K562 (cell line): ENCODE measurements around the gene RCL1. TPM values are rescaled to one million over a fixed set of nuclear protein-coding genes. Genes with fewer than 3 reads are reported as not detected.

Experiments used
- CBFA2T2 ChIP-seq: fragments of 450-650 bp; conservative IDR thresholded peaks from 2 replicates; pipeline ENCODE4 v1.6.1; 2017; ENCODE audit warnings: mild to moderate bottlenecking
- DPF2 ChIP-seq: fragments of 450-650 bp; IDR thresholded peaks from 2 replicates; pipeline ENCODE4 v1.6.1; 2016
- FOXA1 ChIP-seq: fragments of 450-650 bp; IDR thresholded peaks from 2 replicates; pipeline ENCODE4 v1.6.1; 2016; ENCODE audit warnings: mild to moderate bottlenecking, borderline replicate concordance
- HCFC1 ChIP-seq: IDR thresholded peaks from 2 replicates; pipeline ENCODE4 v1.6.1; 2012; ENCODE audit warnings: low read depth, low read length, improper control_type of control experiment
- IFI16 ChIP-seq: fragments of 250-450 bp; sonication (Bioruptor Pico); IDR thresholded peaks from 2 replicates; pipeline ENCODE4 v2.1.2; 2022; ENCODE audit warnings: mild to moderate bottlenecking, inconsistent platforms
- KAT8 ChIP-seq: fragments of 450-650 bp; IDR thresholded peaks from 2 replicates; pipeline ENCODE4 v1.6.1; 2016; ENCODE audit warnings: low read depth, mild to moderate bottlenecking
- KDM1A ChIP-seq, 2 experiments: fragments of 450-650 bp; IDR thresholded peaks; 2 replicates each; pipeline ENCODE4 v1.6.1; 2016; ENCODE audit warnings: mild to moderate bottlenecking in 2 of 2
- MTA1 ChIP-seq: fragments of 450-650 bp; IDR thresholded peaks from 2 replicates; pipeline ENCODE4 v1.6.1; 2017; ENCODE audit warnings: borderline replicate concordance
- NONO ChIP-seq, 2 experiments: fragments of 200-400 bp in 1 of 2; fragments of 450-650 bp in 1 of 2; formaldehyde crosslinking in 1 of 2; IDR thresholded peaks; 2 replicates each; pipeline ENCODE4 v1.6.1; 2017; ENCODE audit warnings: low read depth in 2 of 2, mild to moderate bottlenecking in 2 of 2, moderate library complexity in 2 of 2, low read length in 1 of 2
- RAD21 ChIP-seq, 2 experiments: fragments of 250-450 bp in 1 of 2; fragments of 450-650 bp in 1 of 2; sonication (Bioruptor Pico) in 1 of 2; formaldehyde crosslinking in 1 of 2; IDR thresholded peaks in 1 of 2; conservative IDR thresholded peaks in 1 of 2; 2 replicates each; pipeline versions ENCODE4 v1.4.0 to v1.8.0; 2020 to 2022; ENCODE audit warnings: mild to moderate bottlenecking in 2 of 2, moderate library complexity in 1 of 2
- STAT5A ChIP-seq: IDR thresholded peaks from 2 replicates; pipeline ENCODE4 v1.6.1; 2012; ENCODE audit warnings: low read length, inconsistent platforms, borderline replicate concordance
- TAF9B ChIP-seq: fragments of 450-650 bp; IDR thresholded peaks from 2 replicates; pipeline ENCODE4 v1.6.1; 2018; ENCODE audit warnings: mild to moderate bottlenecking; ENCODE audit not compliant: partially characterized antibody
- ZC3H8 ChIP-seq: fragments of 450-650 bp; IDR thresholded peaks from 2 replicates; pipeline ENCODE4 v1.6.1; 2017
- ZNF224 ChIP-seq: sonication (generic); formaldehyde crosslinking; IDR thresholded peaks from 2 replicates; pipeline ENCODE4 v1.8.0; 2022; ENCODE audit warnings: mild to moderate bottlenecking, missing genetic modification reagents
- ZNF436 ChIP-seq: fragments of 250-450, 450-650 bp; sonication (Bioruptor Pico); formaldehyde crosslinking; IDR thresholded peaks from 2 replicates; pipeline ENCODE4 v1.7.0; 2020; ENCODE audit warnings: mild to moderate bottlenecking
- ZNF589 ChIP-seq: fragments of 200-800 bp; sonication (Bioruptor generic); IDR thresholded peaks from 2 replicates; pipeline ENCODE4 v1.6.1; 2016; ENCODE audit warnings: low read depth, missing genetic modification characterization, missing compliant biosample characterization
- polyA plus RNA-seq, 8 experiments: library from polyadenylated mRNA; depleted of rRNA in 4 of 8; stranded (reverse) in 5 of 8; unstranded in 3 of 8; fragments of >200 nt; fragmentation: Nextera tagmentation in 2 of 8; fragmentation: Illumina TruSeq in 1 of 8; extraction: Ambion mirVana in 2 of 8; extraction: Trizol in 1 of 8; gene quantifications; 2 replicates each; pipeline versions ENCODE4 v1.2.1 to v1.2.3, GENCODE V29; 2011 to 2014; ENCODE audit warnings: inconsistent platforms in 1 of 8, missing spikeins in 1 of 8
- total RNA-seq, 7 experiments: library from RNA; depleted of rRNA in 6 of 7; stranded (reverse); fragments of >200 nt in 6 of 7; fragmentation: Illumina TruSeq in 2 of 7; extraction: Trizol in 2 of 7; gene quantifications; 2 replicates each; pipeline versions ENCODE4 v1.2.1 to v1.2.3, GENCODE V29; 2011 to 2021; ENCODE audit warnings: low replicate concordance in 1 of 7
- TF ChIP-seq, protein P1 (sequence below): sonication (generic); formaldehyde crosslinking; IDR thresholded peaks from 2 replicates; pipeline ENCODE4 v1.8.1; 2023; ENCODE audit warnings: mild to moderate bottlenecking, missing genetic modification reagents
- TF ChIP-seq, protein P2 (sequence below): fragments of 450-650 bp; IDR thresholded peaks from 2 replicates; pipeline ENCODE4 v1.6.1; 2017; ENCODE audit warnings: antibody characterized with exemption, mild to moderate bottlenecking
- TF ChIP-seq, protein P3 (sequence below): fragments of 450-650 bp; conservative IDR thresholded peaks from 2 replicates; pipeline ENCODE4 v1.6.1; 2016; ENCODE audit warnings: missing genetic modification characterization, low read depth, mild to moderate bottlenecking, control low read depth, missing compliant biosample characterization
- TF ChIP-seq, protein P4 (sequence below): fragments of 450-650 bp; IDR thresholded peaks from 2 replicates; pipeline ENCODE4 v1.6.1; 2016; ENCODE audit warnings: antibody characterized with exemption

RCL1 gene
- total and polyA plus RNA-seq, 9 of the 15 experiments (the other 6 are each of a cell fraction or from before 2014, with no cell fraction given): 24.0 to 67.7 (median 38.6) TPM

DNA sequence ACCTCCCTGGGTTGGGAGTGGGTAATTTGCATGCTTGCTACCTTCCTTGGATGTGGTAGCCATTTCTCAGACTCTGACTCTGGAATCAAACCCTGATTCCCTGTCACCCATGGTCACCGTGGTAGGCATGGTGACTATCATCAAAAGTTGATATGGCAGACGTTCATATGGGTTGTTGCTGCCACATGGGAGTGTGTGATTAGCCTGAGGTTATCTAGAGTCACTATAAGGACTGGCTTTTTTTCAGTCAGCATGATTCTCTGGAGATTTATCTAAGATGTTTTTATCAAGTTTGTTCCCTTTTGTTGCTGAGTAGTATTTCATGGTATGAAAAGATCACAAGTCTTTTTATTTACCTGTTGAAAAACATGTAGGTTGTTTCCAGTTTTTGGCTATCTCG is 7.0 kb downstream of the RCL1 start (continued):
- TF ChIP-seq TAF9B (no peak), KAT8 (no peak), CBFA2T2 (peak; percentile 95), IFI16 (CRISPR knock-in tag) (no peak), STAT5A (peak; percentile 90), NONO (IDR thresholded peaks at IDR 0.05; ENCODE audit: low read depth in 2 of 2, low read length in 1 of 2) (0 out of 4 replicates have a peak, but pooled peaks of 1 of the 2 experiments have one; percentile 42), ZC3H8 (no peak), ZNF589 (CRISPR knock-in tag) (peak; percentile 56; the same call in 1 of the 2 replicates), MTA1 (peak; percentile 73; the same call in 1 of the 2 replicates), ZNF436 (no peak), ZNF224 (no peak), KDM1A (IDR thresholded peaks at IDR 0.05) (peak; percentile 96 to 97), FOXA1 (no peak), RAD21 (CRISPR knock-in tag; conservative IDR thresholded peaks at IDR 0.05 in 1 of 2, IDR thresholded peaks at IDR 0.05 in 1 of 2) (no peak), DPF2 (peak; percentile 95), HCFC1 (no peak)
- TF ChIP-seq, protein P1, sequence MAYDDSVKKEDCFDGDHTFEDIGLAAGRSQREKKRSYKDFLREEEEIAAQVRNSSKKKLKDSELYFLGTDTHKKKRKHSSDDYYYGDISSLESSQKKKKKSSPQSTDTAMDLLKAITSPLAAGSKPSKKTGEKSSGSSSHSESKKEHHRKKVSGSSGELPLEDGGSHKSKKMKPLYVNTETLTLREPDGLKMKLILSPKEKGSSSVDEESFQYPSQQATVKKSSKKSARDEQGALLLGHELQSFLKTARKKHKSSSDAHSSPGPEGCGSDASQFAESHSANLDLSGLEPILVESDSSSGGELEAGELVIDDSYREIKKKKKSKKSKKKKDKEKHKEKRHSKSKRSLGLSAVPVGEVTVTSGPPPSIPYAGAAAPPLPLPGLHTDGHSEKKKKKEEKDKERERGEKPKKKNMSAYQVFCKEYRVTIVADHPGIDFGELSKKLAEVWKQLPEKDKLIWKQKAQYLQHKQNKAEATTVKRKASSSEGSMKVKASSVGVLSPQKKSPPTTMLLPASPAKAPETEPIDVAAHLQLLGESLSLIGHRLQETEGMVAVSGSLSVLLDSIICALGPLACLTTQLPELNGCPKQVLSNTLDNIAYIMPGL: no peak
- TF ChIP-seq, protein P2, sequence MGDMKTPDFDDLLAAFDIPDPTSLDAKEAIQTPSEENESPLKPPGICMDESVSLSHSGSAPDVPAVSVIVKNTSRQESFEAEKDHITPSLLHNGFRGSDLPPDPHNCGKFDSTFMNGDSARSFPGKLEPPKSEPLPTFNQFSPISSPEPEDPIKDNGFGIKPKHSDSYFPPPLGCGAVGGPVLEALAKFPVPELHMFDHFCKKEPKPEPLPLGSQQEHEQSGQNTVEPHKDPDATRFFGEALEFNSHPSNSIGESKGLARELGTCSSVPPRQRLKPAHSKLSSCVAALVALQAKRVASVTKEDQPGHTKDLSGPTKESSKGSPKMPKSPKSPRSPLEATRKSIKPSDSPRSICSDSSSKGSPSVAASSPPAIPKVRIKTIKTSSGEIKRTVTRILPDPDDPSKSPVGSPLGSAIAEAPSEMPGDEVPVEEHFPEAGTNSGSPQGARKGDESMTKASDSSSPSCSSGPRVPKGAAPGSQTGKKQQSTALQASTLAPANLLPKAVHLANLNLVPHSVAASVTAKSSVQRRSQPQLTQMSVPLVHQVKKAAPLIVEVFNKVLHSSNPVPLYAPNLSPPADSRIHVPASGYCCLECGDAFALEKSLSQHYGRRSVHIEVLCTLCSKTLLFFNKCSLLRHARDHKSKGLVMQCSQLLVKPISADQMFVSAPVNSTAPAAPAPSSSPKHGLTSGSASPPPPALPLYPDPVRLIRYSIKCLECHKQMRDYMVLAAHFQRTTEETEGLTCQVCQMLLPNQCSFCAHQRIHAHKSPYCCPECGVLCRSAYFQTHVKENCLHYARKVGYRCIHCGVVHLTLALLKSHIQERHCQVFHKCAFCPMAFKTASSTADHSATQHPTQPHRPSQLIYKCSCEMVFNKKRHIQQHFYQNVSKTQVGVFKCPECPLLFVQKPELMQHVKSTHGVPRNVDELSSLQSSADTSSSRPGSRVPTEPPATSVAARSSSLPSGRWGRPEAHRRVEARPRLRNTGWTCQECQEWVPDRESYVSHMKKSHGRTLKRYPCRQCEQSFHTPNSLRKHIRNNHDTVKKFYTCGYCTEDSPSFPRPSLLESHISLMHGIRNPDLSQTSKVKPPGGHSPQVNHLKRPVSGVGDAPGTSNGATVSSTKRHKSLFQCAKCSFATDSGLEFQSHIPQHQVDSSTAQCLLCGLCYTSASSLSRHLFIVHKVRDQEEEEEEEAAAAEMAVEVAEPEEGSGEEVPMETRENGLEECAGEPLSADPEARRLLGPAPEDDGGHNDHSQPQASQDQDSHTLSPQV: peak; percentile 33; the same call in 1 of the 2 replicates
- TF ChIP-seq, protein P3, sequence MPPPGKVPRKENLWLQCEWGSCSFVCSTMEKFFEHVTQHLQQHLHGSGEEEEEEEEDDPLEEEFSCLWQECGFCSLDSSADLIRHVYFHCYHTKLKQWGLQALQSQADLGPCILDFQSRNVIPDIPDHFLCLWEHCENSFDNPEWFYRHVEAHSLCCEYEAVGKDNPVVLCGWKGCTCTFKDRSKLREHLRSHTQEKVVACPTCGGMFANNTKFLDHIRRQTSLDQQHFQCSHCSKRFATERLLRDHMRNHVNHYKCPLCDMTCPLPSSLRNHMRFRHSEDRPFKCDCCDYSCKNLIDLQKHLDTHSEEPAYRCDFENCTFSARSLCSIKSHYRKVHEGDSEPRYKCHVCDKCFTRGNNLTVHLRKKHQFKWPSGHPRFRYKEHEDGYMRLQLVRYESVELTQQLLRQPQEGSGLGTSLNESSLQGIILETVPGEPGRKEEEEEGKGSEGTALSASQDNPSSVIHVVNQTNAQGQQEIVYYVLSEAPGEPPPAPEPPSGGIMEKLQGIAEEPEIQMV: no peak
- TF ChIP-seq, protein P4, sequence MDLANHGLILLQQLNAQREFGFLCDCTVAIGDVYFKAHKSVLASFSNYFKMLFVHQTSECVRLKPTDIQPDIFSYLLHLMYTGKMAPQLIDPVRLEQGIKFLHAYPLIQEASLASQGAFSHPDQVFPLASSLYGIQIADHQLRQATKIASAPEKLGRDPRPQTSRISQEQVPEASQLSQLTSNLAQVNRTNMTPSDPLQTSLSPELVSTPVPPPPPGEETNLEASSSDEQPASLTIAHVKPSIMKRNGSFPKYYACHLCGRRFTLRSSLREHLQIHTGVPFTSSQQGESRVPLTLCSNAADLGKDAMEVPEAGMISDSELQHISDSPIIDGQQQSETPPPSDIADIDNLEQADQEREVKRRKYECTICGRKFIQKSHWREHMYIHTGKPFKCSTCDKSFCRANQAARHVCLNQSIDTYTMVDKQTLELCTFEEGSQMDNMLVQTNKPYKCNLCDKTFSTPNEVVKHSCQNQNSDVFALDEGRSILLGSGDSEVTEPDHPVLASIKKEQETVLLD: no peak
